Thoracic aorta (tissue), 2 donors: ENCODE results near the gene SYNDIG1. TPM values are rescaled to one million over a fixed set of nuclear protein-coding genes. Genes with fewer than 3 reads are reported as not detected.

Source experiments
- ATAC-seq: fragments of 150-250 bp; one replicate; pipeline ENCODE4 v1.8.0; 2017; ENCODE audit warnings: low read depth; ENCODE audit not compliant: insufficient number of reproducible peaks, low FRiP score
- DNase-seq: peaks from one replicate; pipeline ENCODE4 v3.0.0-alpha.2; 2020; ENCODE audit warnings: low spot score
- H3K27ac ChIP-seq, 2 donors: fragments of 200-600 bp; sonication (generic); 1 replicate in 1 of 2; 2 replicates in 1 of 2; pipeline ENCODE4 v1.5.1; 2016; ENCODE audit warnings: mild to moderate bottlenecking in 2 of 2, moderate library complexity in 2 of 2
- H3K27me3 ChIP-seq: fragments of 200-600 bp; sonication (generic); replicated peaks from 2 replicates; pipeline ENCODE4 v1.6.0; 2016; ENCODE audit warnings: mild to moderate bottlenecking; ENCODE audit not compliant: insufficient read depth
- H3K36me3 ChIP-seq: fragments of 200-600 bp; sonication (generic); one replicate; pipeline ENCODE4 v1.5.1; 2016
- H3K4me1 ChIP-seq, 2 donors: fragments of 200-600 bp; sonication (generic); 1 replicate in 1 of 2; 2 replicates in 1 of 2; pipeline versions ENCODE4 v1.5.1 to v1.6.0; 2016; ENCODE audit warnings: low read depth in 2 of 2, mild to moderate bottlenecking in 1 of 2; ENCODE audit not compliant: control insufficient read depth in 1 of 2
- H3K4me3 ChIP-seq: fragments of 200-600 bp; sonication (generic); 2 replicates; pipeline ENCODE4 v1.5.1; 2016; ENCODE audit warnings: mild to moderate bottlenecking
- H3K9me3 ChIP-seq: fragments of 200-600 bp; sonication (generic); 2 replicates; pipeline ENCODE4 v1.5.1; 2016
- total RNA-seq, 2 donors: library from RNA; depleted of rRNA; stranded (reverse); fragments of >200 nt; gene quantifications; one replicate each; pipeline versions ENCODE4 v1.1.0 to v1.2.3, GENCODE V29; 2016
- TF ChIP-seq, protein P1 (sequence below): fragments of 200-600 bp; sonication (generic); IDR thresholded peaks from one replicate; pipeline ENCODE4 v1.5.1; 2019; ENCODE audit warnings: antibody characterized with exemption

SYNDIG1 gene
- total RNA-seq, 2 donors from 2014 or later: 1.8 to 5.4 TPM

GRCh38 chr20:24697411-24697810 is 228.0 kb downstream of the SYNDIG1 start:
- peaks cover 0 to 22% of the 10 kb centered on the region in 2 donors for H3K4me1 ChIP-seq
- TF ChIP-seq, protein P1, sequence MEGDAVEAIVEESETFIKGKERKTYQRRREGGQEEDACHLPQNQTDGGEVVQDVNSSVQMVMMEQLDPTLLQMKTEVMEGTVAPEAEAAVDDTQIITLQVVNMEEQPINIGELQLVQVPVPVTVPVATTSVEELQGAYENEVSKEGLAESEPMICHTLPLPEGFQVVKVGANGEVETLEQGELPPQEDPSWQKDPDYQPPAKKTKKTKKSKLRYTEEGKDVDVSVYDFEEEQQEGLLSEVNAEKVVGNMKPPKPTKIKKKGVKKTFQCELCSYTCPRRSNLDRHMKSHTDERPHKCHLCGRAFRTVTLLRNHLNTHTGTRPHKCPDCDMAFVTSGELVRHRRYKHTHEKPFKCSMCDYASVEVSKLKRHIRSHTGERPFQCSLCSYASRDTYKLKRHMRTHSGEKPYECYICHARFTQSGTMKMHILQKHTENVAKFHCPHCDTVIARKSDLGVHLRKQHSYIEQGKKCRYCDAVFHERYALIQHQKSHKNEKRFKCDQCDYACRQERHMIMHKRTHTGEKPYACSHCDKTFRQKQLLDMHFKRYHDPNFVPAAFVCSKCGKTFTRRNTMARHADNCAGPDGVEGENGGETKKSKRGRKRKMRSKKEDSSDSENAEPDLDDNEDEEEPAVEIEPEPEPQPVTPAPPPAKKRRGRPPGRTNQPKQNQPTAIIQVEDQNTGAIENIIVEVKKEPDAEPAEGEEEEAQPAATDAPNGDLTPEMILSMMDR: no peak
- no peaks in the 10 kb centered on the region for H3K27me3 ChIP-seq
- ATAC-seq (no peak), DNase-seq (no peak)
- no peaks in the 10 kb centered on the region for H3K9me3 ChIP-seq
- H3K27ac ChIP-seq: no peak overlapping the region
- H3K36me3 ChIP-seq: no peaks in the 10 kb centered on the region
- H3K4me3 ChIP-seq: no peak overlapping the region

DNA sequence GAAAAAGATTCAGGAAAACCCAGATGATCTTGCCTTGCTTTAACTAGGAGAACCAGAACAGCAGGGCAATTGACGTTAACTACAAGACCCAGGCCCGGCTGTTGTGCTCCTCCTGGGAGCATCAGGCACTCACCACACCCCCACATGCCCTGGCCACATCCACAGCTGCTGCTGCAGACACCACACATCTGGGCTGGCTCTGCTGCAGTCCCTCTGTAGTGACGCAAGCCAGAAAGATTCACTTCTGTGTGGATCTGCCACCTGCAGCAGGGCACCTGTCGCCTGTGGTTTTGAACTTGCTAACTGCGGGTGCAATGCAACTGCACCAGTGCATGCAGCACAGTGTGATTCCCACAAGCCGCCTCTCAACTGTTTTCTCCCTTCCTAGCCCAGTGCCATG is 228.8 kb downstream of the SYNDIG1 start:
- ATAC-seq (no peak), DNase-seq (no peak)
- Histone ChIP-seq H3K4me1 (peaks cover 0 to 22% of the 10 kb centered on the region in 2 donors), H3K4me3 (no peak overlapping the region), H3K36me3 (no peaks in the 10 kb centered on the region), H3K27me3 (no peaks in the 10 kb centered on the region), H3K9me3 (no peaks in the 10 kb centered on the region), H3K27ac (no peak overlapping the region)
- TF ChIP-seq, protein P1: no peak

GRCh38 chr20:24698706-24699206 is 229.3 kb downstream of the SYNDIG1 start:
- no peaks in the 10 kb centered on the region for H3K9me3 ChIP-seq
- no peak for DNase-seq
- TF ChIP-seq, protein P1: no peak
- no peaks in the 10 kb centered on the region for H3K27me3 ChIP-seq
- H3K4me3 ChIP-seq: no peak overlapping the region
- no peak overlapping the region for H3K27ac ChIP-seq
- peaks cover 0 to 19% of the 10 kb centered on the region in 2 donors for H3K4me1 ChIP-seq
- no peak for ATAC-seq
- H3K36me3 ChIP-seq: no peaks in the 10 kb centered on the region

- Histone ChIP-seq H3K27me3 (no peaks in the 10 kb centered on the region), H3K36me3 (no peaks in the 10 kb centered on the region), H3K4me3 (no peak overlapping the region), H3K27ac (no peak overlapping the region), H3K4me1 (peaks cover 0 to 13% of the 10 kb centered on the region in 2 donors), H3K9me3 (no peaks in the 10 kb centered on the region)
- TF ChIP-seq, protein P1: no peak
- ATAC-seq: no peak
- DNase-seq: no peak
Observed at GRCh38 chr20:24699321-24700165, 230.1 kb downstream of the SYNDIG1 start.

GRCh38 chr20:24700166-24700860 is 230.9 kb downstream of the SYNDIG1 start:
- Histone ChIP-seq H3K36me3 (no peaks in the 10 kb centered on the region), H3K9me3 (no peaks in the 10 kb centered on the region), H3K4me3 (no peak overlapping the region), H3K27ac (no peak overlapping the region), H3K4me1 (peaks cover 0 to 5% of the 10 kb centered on the region in 2 donors), H3K27me3 (no peaks in the 10 kb centered on the region)
- DNase-seq: no peak
- ATAC-seq: no peak
- TF ChIP-seq, protein P1: no peak
